HG03457 (cell line): ENCODE results near the gene NOVA1.
"Not testable (repeated sequence)": the region's sequence is repeated elsewhere in the genome, so short reads cannot be mapped to it uniquely, and the experiment has no call there.

Experiments
- ATAC-seq: cut with Tn5 transposase; IDR thresholded peaks from one replicate; pipeline ENCODE4 v1.9.1; 2021; ENCODE audit warnings: moderate number of reproducible peaks; ENCODE audit not compliant: unreplicated experiment

The NOVA1 gene, protein sequence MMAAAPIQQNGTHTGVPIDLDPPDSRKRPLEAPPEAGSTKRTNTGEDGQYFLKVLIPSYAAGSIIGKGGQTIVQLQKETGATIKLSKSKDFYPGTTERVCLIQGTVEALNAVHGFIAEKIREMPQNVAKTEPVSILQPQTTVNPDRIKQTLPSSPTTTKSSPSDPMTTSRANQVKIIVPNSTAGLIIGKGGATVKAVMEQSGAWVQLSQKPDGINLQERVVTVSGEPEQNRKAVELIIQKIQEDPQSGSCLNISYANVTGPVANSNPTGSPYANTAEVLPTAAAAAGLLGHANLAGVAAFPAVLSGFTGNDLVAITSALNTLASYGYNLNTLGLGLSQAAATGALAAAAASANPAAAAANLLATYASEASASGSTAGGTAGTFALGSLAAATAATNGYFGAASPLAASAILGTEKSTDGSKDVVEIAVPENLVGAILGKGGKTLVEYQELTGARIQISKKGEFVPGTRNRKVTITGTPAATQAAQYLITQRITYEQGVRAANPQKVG

DNA sequence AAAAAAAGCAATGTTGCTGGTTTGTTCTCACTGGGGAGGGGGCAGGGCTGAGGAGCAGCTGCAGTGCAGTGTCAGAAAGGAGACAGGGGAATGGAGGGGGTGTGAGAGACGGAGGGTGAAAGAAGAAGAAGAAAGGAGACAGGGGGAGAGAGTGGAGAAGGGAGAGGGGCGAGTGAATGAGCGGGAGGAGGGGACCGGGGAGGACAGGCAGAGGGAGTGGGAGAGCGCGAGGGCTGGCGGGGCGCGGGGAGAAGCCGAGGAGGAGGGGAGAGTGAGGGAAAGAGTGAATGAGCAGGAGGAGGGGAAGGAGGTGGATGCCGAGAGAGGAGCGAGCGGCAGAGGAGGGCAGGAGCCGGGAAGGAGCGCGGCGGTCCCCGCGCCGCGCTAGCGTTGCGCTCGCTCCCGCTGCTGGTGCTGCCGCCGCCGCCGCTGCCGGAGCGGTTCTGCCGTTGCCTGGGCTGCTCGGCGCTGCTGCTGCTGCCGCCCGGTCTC is at the start of gene NOVA1:
TSS of gene NOVA1 (minus strand) at position 445 of the 492 bp plus-strand sequence. CDS start 597 bp downstream, outside the sequence.
- ATAC-seq: no peak

DNA sequence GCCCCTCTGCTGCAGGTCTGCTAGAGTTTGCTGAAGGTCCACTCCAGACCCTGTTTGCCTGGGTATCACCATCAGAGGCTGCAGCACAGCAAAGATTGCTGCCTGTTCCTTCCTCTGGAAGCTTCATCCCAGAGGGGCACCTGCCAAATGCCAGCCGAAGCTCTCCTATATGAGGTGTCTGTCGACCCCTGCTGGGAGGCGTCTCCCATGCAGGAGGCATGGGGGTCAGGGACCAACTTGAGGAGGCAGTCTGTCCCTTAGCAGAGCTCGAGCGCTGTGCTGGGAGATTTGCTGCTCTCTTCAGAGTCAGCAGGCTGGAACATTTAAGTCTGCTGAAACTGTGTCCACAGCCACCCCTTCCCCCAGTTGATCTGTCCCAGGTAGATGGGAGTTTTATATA is 47.2 kb upstream of the NOVA1 start:
- ATAC-seq: not testable (repeated sequence)

DNA sequence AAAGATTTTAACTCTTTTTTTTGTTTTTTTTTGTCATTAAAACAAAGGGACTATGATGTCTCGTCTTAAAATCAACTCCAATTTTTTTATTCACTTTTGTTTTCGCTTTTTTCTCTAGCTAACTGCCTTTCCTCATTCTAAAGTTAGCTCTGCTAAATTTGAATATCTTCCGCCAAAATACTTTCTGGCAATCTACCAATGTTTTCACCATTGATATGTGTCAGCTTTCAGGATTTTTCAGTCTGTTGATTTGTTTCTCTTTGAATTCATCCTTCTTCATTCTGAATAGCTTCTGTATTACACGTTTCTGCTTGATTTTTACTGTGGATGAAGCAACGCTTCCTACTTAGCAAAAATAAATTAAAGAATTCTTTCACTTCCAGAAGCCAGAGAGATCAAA is 38.7 kb upstream of the NOVA1 start:
- no peak for ATAC-seq

DNA sequence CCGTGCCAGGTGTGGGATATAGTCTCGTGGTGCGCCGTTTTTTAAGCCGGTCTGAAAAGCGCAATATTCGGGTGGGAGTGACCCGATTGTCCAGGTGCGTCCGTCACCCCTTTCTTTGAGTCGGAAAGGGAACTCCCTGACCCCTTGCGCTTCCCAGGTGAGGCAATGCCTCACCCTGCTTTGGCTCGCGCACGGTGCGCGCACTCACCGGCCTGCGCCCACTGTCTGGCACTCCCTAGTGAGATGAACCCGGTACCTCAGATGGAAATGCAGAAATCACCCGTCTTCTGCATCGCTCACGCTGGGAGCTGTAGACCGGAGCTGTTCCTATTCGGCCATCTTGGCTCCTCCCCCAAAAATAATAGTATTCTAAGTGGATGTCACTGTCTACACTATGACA is 37.1 kb upstream of the NOVA1 start:
- ATAC-seq: not testable (repeated sequence)

DNA sequence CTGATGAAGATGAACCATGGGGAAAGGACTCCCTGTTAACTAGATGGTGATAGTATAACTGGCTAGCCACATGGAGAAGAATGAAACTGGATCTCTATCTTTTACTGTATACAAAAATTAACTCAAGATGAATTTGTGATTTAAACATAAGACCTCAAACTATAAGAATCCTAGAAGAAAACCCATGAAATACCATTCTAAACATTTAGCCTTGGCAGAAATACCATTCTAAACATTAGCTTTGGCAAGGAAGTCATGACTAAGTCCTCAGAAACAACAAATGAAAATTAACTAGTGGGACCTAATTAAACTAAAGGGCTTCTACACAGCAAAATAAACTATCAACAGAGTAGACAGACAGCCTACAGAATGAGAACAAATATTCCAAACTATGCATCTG is 28.4 kb upstream of the NOVA1 start:
- no peak for ATAC-seq

DNA sequence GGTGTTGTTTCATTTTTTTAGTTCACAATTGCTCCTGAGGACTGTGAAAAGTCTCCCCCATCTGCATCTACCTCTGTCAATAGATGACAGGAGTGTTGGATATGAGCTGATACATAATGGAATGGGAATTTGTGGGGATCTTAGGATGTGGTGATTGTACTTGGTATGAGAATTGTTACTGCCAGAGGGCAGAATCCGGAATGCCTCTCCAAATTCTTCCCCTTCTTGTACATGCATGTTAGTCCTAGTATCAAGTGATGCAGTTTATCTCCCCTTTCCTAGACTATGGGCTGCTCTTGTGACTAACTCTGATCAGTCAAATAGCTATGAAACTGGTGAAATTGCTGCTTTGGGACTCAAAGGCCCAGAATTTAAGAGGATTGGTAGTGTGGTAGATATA is 24.8 kb upstream of the NOVA1 start:
- ATAC-seq: no peak

DNA sequence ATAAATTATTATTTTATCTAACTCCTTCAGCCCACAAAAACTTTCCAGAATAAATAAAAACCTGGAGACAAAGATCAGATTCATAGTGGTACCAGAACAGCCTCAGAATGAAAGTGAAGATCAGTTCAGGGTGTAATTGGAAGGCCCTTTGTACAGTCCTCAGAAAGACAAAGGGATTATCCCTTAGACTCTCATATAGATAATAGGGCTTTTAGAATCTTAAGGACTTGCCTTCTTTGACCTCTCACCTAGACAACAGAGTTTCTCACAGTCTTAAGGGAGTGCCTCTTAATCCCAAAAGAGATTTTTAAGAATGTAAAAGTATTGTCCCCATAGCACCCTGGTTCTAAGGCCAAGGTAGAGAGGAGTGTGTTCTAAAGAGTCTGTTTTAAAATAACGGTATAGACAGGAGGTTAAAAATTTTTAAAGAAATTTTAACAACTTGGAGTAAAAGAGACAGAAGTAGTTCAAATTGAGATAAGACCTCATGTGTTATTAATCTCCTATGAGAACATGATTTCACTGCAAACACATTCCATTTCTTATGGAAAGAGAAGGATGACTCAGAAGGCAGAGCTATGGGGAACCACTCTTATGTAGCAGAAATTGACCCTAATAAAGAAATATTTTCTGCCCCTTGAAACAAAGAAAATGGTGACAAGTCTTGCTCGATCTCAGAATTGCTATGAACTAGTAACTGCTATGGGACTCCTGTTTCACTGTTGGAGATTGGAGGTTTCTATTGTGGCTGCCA is 24.2 kb upstream of the NOVA1 start:
- ATAC-seq: no peak

DNA sequence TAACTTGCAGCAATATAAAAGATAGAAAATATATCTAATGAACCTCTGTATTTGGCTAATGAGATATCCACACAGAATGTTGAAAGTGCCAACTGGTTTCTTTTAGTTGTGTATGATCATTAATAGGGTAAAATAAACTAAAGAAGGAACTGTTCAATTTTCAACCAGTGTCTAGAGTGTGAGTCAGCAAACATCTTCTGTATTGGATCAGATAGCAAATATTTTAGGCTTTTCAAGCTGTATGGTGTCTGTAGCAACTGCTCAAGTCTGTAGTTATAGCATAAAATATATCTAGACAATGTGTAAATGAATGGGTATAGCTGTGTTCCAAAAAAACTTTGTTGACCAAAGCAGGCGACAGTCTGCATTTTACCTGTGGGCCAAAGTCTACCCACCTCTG is 23.5 kb upstream of the NOVA1 start:
- ATAC-seq: no peak

DNA sequence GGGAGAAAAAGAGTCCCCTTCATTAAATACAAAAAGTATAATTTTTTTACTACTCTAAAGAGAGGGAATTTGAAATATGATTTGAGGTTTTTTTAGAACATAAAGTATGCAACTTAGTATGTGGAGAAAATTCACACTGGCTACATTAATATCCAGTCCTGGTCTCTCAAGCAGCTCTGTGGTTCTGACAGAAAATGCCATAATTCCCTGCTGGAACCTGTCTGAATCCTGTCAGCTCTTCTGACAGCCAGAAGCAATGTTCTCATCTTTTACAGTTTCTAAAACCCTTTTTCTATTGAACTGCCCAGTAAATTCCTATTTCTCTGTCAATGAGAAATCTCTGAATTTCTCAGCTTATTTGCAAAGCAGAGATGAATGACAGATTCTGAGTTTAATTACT is 13.4 kb upstream of the NOVA1 start:
- ATAC-seq: no peak

DNA sequence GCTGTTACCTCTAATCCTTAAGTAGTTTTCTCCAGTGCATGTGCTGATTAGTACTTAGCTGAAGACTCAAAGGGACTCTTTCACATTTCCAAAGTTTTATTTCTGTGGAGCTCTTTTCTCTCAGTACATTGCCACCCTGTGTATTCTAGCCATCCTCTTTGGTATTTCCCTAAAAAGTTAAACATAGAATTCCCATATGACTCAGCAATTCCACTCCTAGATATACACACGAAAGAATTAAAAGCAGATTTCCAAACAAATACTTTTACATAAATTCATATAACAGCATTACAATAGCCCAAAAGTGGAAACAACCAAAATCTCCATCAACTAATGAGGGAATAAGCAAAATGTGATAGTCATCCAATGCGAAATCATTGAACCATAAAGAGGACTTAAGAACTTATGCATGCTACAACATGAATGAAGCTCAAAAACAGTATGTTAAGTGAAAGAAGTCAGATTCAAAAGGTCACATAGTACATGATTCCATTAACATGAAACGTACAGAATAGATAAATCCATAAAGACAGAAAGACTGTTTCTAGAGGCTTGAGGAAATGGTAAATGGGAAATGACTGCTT is 9.0 kb upstream of the NOVA1 start:
- no peak for ATAC-seq

DNA sequence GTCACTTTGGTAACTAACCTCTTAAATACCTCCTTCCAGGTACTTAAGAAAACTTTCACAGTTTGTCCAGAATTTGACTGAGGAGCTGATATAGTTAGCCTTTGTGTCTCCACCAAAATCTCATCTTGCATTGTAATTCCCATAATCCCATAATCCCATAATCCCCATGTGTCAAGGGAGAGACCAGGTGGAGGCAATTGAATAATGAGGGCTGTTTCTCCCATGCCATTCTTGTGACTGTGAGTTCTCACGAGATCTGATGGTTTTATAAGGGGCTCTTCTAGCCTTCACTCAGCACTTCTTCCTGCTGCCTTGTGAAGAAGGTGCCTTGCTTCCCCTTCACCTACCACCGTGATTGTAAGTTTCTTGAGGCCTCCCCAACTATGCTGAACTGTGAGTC is 7.8 kb upstream of the NOVA1 start:
- ATAC-seq: no peak

DNA sequence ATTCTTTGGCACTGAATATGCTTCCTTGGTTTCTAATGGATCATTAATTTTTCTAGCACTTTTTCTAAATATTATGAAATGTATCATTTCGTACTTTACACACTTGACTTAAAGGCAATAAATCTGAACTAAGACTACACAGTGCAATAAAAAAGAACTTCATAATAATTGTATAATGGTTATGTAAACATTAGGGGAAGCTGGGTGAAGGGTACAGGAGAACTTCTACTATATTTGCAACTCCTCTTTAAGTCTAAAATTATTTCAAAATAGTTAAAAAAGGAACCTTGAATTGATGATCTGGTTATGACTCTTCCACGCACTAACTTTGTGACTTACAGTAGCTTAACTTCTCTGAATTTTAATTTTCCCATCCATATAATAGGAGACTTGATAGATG is 5.1 kb upstream of the NOVA1 start:
- ATAC-seq: no peak

DNA sequence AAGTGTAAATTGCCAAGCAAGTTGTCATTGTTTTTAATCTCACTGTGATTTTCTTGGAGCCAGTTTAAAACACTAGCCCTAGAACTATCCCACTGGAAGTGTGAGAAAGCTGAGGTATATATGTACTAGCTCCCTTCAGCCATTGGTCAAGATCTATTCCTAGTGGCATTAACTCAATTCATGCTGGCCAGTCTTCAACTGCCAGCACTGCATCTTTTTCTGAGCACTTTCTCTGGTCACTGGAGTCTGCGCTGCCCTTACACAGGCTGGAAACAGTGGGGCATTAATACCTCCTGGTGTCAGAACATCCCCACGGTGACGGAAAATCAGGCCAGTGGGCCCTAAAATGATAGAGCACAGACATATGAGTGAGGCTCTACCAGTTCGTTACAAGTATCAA is 4.0 kb upstream of the NOVA1 start:
- ATAC-seq: no peak

DNA sequence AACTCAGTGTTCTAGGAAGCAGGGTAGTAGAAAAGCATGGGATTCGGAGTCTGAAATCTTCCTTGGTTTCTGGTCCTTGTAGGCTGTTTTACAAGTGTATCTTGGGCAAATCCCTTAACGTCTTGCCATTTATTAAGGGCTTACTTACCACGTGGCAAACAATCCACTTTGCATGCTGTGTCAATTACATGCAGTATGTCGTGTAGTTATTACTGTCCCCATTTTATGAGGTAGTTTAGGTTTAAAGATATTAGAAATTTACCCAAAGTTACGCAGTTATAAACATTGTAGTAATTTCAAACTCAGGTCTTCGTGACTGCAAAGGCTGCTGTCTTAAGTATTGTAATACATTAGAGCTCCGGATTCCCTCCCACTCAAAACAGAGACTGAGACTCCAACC is 1.5 kb upstream of the NOVA1 start:
- no peak for ATAC-seq

DNA sequence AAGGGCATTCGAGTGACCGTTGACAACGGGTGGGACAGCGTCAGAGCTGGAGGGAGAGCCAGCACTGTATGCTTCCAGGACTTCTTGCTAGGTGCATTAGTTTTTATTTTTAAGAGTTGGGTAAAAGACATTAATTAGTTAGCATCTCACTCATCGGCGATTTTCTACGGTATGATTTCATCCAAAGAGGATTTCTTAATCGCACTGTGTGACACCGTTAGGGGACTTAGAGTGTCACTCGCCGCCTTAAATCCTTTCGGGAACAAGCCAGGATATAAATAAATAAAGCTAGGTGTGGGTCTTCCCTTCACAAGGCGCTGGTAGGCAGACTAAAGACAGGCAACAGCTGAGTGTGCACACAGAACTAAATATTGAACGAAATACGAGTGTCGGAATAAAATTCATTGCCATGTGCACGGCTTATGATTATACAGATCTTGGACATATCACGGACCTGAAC is 869 bp upstream of the NOVA1 start:
- ATAC-seq: no peak

DNA sequence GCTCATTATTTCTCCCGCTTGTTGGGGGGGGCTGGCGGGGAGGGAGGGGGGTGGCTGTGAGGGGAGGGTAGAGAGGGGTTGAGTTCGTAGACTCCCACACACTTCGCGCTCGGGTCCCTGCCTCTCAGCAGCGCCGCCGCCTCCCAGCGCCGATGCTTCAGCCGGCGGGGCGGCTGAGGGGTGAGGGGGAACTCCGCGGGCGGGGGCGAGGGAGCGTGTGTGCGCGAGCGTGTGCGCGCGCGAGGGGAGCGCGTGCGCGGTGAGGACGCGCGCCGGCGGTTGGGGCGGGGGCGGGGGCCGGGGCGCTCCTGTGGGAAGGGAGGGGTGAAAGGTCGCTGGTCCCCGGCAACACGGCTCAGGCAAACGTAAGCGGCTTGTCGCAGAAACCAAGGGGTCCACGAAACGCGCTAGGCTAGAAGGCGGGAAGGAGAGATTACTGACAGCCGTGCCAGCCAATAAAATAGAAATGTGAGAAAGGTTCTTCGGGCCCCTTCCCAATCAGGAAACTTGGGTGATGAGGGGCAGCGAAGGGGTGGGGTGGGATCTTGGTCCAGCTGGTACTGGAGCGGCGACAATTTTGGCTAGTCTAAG is 343 bp upstream of the NOVA1 start:
- no peak for ATAC-seq

DNA sequence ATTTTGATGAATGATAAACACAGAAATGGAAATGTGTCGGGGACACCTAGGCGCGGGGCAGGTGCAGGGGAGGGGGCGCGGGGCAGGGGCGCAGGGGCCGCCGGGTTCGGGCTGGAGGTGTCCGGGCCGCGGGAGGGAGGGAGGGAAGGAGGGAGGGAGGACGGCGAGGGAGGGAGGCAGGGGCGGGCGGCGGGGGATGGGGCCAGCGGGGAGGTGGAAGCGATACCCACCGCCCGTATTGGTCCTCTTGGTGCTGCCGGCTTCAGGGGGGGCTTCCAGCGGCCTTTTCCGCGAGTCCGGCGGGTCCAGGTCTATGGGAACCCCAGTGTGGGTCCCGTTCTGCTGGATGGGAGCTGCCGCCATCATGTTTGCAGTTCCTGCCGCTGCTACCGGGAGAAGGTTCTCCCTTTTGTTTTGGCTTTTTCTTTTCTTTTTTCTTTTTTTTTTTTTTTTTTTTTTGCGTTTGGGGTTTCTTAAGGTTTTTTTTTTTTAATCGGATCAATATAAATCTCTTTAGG is 703 bp downstream of the NOVA1 start:
- ATAC-seq: no peak

DNA sequence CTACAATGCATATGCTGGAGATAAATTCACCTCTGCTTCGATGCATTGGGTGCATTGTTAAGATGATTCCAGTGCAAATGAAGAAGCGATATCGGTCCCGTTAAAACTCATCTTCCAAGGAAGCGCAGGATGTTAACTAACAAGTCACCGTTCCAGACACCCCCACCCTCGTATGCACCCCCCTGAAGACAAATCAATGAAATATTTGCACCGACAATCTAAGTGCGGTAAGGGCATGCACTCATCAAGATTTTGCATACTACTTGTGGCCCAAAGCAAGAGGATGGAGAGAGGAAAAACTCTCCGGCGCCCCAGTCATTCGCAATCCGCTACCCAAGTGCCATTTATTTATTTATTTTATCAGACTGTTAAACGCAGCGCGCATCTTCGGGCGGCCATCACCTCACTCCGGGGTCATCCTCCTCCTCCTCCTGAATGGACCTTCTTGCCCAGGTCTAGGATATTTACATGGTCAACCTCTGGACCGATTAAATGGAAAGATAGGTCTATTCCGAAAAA is 1.2 kb downstream of the NOVA1 start:
- no peak for ATAC-seq

DNA sequence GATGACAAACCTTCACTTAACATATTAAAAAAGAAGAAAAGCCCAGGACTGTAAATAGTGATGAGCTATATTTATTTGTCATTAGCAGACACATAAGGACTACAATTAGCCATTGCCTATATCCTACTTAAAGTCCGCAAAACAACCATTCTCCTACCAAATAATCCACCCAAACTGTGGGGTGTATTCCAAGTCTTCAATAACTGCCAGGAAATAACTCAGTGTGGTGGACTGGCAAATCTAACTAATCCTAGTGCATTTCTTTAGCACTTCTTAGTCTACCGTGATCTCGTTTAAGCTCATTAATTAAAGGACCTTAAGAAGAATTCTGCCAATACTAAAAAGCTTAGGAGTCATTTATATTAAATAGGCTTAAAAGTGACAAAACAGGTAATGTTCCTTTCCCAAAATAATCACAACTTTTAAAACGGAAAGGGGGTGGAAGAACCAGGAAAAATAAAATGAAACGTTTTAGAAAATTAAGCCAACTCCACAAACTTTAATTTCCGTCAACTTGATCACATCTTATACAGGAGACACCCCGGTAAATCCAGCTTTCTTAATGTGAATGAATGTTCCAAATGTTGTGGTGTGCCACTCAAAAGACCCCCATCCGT is 1.8 kb downstream of the NOVA1 start:
- no peak for ATAC-seq
